GM23338 (cell line): Measurements from ENCODE around the gene NOTCH3. TPM values are rescaled to one million over a fixed set of nuclear protein-coding genes. Genes with fewer than 3 reads are reported as not detected.

Source experiments
- ATAC-seq: fragments of 200-7000 bp; cut with Tn5 transposase; 3 replicates; pipeline ENCODE4 v1.9.1; 2020
- DNase-seq: peaks from one replicate; pipeline ENCODE4 v3.0.0-alpha.2; 2015; ENCODE audit warnings: low spot score
- H2AFZ ChIP-seq: fragments of 200-600 bp; sonication (generic); 2 replicates; pipeline ENCODE4 v1.8.0; 2016; ENCODE audit warnings: antibody characterized with exemption, mild to moderate bottlenecking, moderate library complexity
- H3F3A ChIP-seq: fragments of 200-600 bp; sonication (generic); replicated peaks from 2 replicates; pipeline ENCODE4 v1.8.0; 2017; ENCODE audit warnings: antibody characterized with exemption, mixed run types, low read depth
- H3K27ac ChIP-seq: fragments of 200-600 bp; sonication (generic); 2 replicates; pipeline ENCODE4 v1.6.1; 2016; ENCODE audit warnings: low read depth
- H3K27me3 ChIP-seq: fragments of 200-600 bp; sonication (generic); 2 replicates; pipeline ENCODE4 v1.8.0; 2016; ENCODE audit warnings: mild to moderate bottlenecking, mixed run types, moderate library complexity; ENCODE audit not compliant: insufficient read depth
- H3K36me3 ChIP-seq: fragments of 200-600 bp; sonication (generic); 2 replicates; pipeline ENCODE4 v1.8.0; 2016; ENCODE audit warnings: mild to moderate bottlenecking; ENCODE audit not compliant: insufficient read depth
- H3K4me1 ChIP-seq: fragments of 200-600 bp; sonication (generic); 2 replicates; pipeline ENCODE4 v1.8.0; 2016; ENCODE audit warnings: mild to moderate bottlenecking, moderate library complexity; ENCODE audit not compliant: insufficient read depth
- H3K4me2 ChIP-seq: fragments of 200-600 bp; sonication (generic); 2 replicates; pipeline ENCODE4 v1.7.1; 2017; ENCODE audit warnings: mixed run types
- H3K4me3 ChIP-seq: fragments of 200-600 bp; sonication (generic); 2 replicates; pipeline ENCODE4 v1.6.1; 2016; ENCODE audit warnings: mixed run types
- H3K79me2 ChIP-seq: fragments of 200-600 bp; sonication (generic); replicated peaks from 2 replicates; pipeline ENCODE4 v1.8.0; 2017; ENCODE audit warnings: mild to moderate bottlenecking; ENCODE audit not compliant: insufficient read depth
- H3K9me2 ChIP-seq: fragments of 200-600 bp; sonication (generic); 2 replicates; pipeline ENCODE4 v1.8.0; 2017; ENCODE audit not compliant: insufficient read depth
- H4K20me1 ChIP-seq: fragments of 200-600 bp; sonication (generic); replicated peaks from 2 replicates; pipeline ENCODE4 v1.8.0; 2017; ENCODE audit warnings: mild to moderate bottlenecking; ENCODE audit not compliant: insufficient read depth
- H3K27ac Mint-ChIP-seq: 2 replicates; pipeline ENCODE4 v1.8.0; 2020; ENCODE audit warnings: inconsistent platforms, mild to moderate bottlenecking, moderate library complexity, mixed read lengths
- H3K27me3 Mint-ChIP-seq: 3 replicates; pipeline ENCODE4 v1.8.0; 2022; ENCODE audit warnings: low read depth, mild to moderate bottlenecking, moderate library complexity, mixed read lengths, inconsistent platforms; ENCODE audit not compliant: insufficient read depth, poor library complexity
- H3K36me3 Mint-ChIP-seq: 3 replicates; pipeline ENCODE4 v1.8.0; 2021; ENCODE audit warnings: low read depth, mild to moderate bottlenecking, inconsistent platforms, moderate library complexity, mixed read lengths
- H3K4me1 Mint-ChIP-seq: 3 replicates; pipeline ENCODE4 v1.8.0; 2020; ENCODE audit warnings: mild to moderate bottlenecking, inconsistent platforms, mixed read lengths
- H3K4me3 Mint-ChIP-seq: 3 replicates; pipeline ENCODE4 v1.8.0; 2021; ENCODE audit warnings: moderate library complexity, mild to moderate bottlenecking, inconsistent platforms, mixed read lengths
- H3K9me3 Mint-ChIP-seq: 3 replicates; pipeline ENCODE4 v1.8.0; 2020; ENCODE audit warnings: moderate library complexity, mild to moderate bottlenecking, inconsistent platforms, mixed read lengths
- CREB1 ChIP-seq: fragments of 250-450 bp; sonication (Bioruptor Pico); IDR thresholded peaks from 2 replicates; pipeline ENCODE4 v1.5.0; 2020; ENCODE audit warnings: low read depth, mild to moderate bottlenecking, moderate library complexity
- EZH2 ChIP-seq: fragments of 200-600 bp; sonication (generic); IDR thresholded peaks from one replicate; pipeline ENCODE4 v1.8.0; 2017; ENCODE audit warnings: antibody characterized with exemption, mild to moderate bottlenecking, low read depth; ENCODE audit not compliant: unreplicated experiment
- EZH2phosphoT487 ChIP-seq: fragments of 200-600 bp; sonication (generic); IDR thresholded peaks from one replicate; pipeline ENCODE4 v1.8.1; 2018; ENCODE audit warnings: antibody characterized with exemption; ENCODE audit not compliant: unreplicated experiment
- JUNB ChIP-seq: IDR thresholded peaks from one replicate; pipeline ENCODE4 v1.6.1; 2016; ENCODE audit warnings: antibody characterized with exemption; ENCODE audit not compliant: unreplicated experiment
- NANOG ChIP-seq: IDR thresholded peaks from 2 replicates; pipeline ENCODE4 v1.6.1; 2016; ENCODE audit warnings: antibody characterized with exemption, borderline replicate concordance
- POLR2AphosphoS5 ChIP-seq: IDR thresholded peaks from 2 replicates; pipeline ENCODE4 v1.6.1; 2016; ENCODE audit warnings: antibody characterized with exemption, low read depth
- STAT1 ChIP-seq: IDR thresholded peaks from one replicate; pipeline ENCODE4 v1.6.1; 2016; ENCODE audit warnings: antibody characterized with exemption; ENCODE audit not compliant: unreplicated experiment
- ZNF114 ChIP-seq: fragments of 250-450 bp; sonication (Bioruptor Pico); IDR thresholded peaks from 2 replicates; pipeline ENCODE4 v1.5.0; 2020; ENCODE audit warnings: mild to moderate bottlenecking, moderate library complexity
- ZNF331 ChIP-seq: fragments of 250-450 bp; sonication (Bioruptor Pico); IDR thresholded peaks from 2 replicates; pipeline ENCODE4 v1.5.0; 2020; ENCODE audit warnings: low read depth, mild to moderate bottlenecking, moderate library complexity
- polyA plus RNA-seq: library from polyadenylated mRNA; unstranded; fragments of >200 nt; fragmentation: Nextera tagmentation; extraction: Ambion mirVana; gene quantifications from 2 replicates; pipeline ENCODE4 v1.2.1, GENCODE V29; 2016
- total RNA-seq: library from RNA; depleted of rRNA; stranded (reverse); fragments of >200 nt; shearing (Covaris generic); gene quantifications from 2 replicates; pipeline ENCODE4 v1.2.3, GENCODE V29; 2014
- TF ChIP-seq, protein P1 (sequence below): fragments of 250-450 bp; sonication (Bioruptor Pico); IDR thresholded peaks from 2 replicates; pipeline ENCODE4 v1.5.0; 2020; ENCODE audit warnings: mild to moderate bottlenecking, moderate library complexity
- TF ChIP-seq, protein P2 (sequence below): IDR thresholded peaks from 2 replicates; pipeline ENCODE4 v1.6.1; 2016; ENCODE audit warnings: antibody characterized with exemption
- TF ChIP-seq, protein P3 (sequence below), 2 experiments: fragments of 200-600 bp in 1 of 2; sonication (generic) in 1 of 2; conservative IDR thresholded peaks; 2 replicates each; pipeline versions ENCODE4 v1.5.1 to v1.6.1; 2016 to 2017; ENCODE audit warnings: antibody characterized with exemption in 2 of 2, low read depth in 2 of 2, mild to moderate bottlenecking in 2 of 2, moderate library complexity in 1 of 2

Gene NOTCH3
- total and polyA plus RNA-seq, 2 experiments from 2014 or later: 24.3 to 172 TPM

DNA sequence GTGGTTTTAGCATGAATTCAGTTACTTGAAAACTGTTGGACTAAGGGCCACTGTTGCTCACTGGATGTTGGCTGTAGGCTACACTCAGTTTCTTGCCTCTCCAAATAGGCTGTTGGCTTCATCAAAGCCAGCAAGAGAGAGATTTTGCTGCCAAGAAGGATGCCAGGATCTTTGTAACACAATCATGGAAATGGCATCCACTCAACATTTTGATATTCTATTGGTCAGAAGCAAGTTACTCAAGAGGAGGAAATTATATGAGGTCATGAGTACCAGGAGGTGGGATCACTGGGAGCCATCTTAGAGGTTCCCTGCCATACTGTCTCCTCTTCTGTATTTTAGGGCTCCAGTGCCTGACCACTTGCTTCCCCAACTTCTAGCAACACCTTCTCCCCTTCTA, 63.0 kb downstream of the NOTCH3 start:
- Mint-ChIP-seq H3K27ac (no peak overlapping the region), H3K4me3 (no peak overlapping the region), H3K4me1 (no peaks in the 10 kb centered on the region), H3K36me3 (no peaks in the 10 kb centered on the region; the same call in 2 of the 3 replicates), H3K9me3 (peaks cover 29% of the 10 kb centered on the region), H3K27me3 (peaks cover 2% of the 10 kb centered on the region)
- H3K27me3 ChIP-seq: no peaks in the 10 kb centered on the region
- no peaks in the 10 kb centered on the region for H3F3A ChIP-seq
- no peaks in the 10 kb centered on the region for H3K79me2 ChIP-seq
- H3K9me2 ChIP-seq: no peaks in the 10 kb centered on the region
- H3K4me1 ChIP-seq: no peaks in the 10 kb centered on the region
- H3K36me3 ChIP-seq: no peaks in the 10 kb centered on the region
- no peak overlapping the region for H3K27ac ChIP-seq
- no peak overlapping the region for H3K4me3 ChIP-seq
- DNase-seq: no peak
- no peaks in the 10 kb centered on the region for H4K20me1 ChIP-seq
- no peak for TF ChIP-seq EZH2phosphoT487
- no peak for ATAC-seq
- H3K4me2 ChIP-seq: no peak overlapping the region
- no peak overlapping the region for H2AFZ ChIP-seq

DNA sequence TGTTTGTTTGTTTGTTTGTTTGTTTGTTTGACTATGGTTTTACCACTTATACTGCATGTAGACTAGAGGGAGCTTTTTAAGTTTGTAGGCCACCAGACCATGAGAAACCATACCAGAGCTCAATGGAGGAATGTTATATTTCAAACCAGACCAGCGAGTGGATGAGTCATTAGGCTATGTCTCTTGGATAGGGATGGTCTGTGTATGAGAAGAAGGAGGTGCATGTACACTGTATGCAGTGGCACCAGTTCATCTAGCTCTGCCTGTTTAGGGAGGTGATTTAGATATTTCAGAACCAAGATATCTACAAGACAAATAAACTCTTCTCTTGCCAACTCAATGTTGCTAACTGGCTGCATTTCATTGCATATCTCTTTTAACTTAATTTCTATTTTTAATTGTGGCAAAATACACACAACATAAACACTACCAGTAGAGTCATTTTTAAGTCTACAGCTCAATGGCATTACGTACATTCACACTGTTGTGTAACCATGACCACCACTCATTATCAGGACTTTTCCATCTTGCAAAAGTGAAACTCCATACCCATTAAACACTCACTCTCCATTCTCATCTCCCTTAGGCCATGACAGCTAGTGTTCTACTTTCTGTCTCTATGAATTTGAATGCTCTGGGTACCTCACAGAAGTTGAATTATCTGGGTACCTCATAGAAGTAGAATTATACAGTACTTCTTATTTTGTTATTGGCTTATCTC, 64.4 kb downstream of the NOTCH3 start:
- Histone ChIP-seq H3K79me2 (no peaks in the 10 kb centered on the region), H3K9me2 (no peaks in the 10 kb centered on the region), H3K4me3 (no peak overlapping the region), H3K27ac (no peak overlapping the region), H3F3A (no peaks in the 10 kb centered on the region), H3K4me2 (no peak overlapping the region), H2AFZ (no peak overlapping the region), H4K20me1 (no peaks in the 10 kb centered on the region), H3K27me3 (no peaks in the 10 kb centered on the region), H3K36me3 (no peaks in the 10 kb centered on the region), H3K4me1 (no peaks in the 10 kb centered on the region)
- no peaks in the 10 kb centered on the region for H3K4me1 Mint-ChIP-seq
- ATAC-seq (no peak), DNase-seq (no peak)
- H3K36me3 Mint-ChIP-seq: no peaks in the 10 kb centered on the region; the same call in 2 of the 3 replicates
- H3K4me3 Mint-ChIP-seq: no peak overlapping the region
- H3K9me3 Mint-ChIP-seq: peaks cover 26% of the 10 kb centered on the region
- H3K27ac Mint-ChIP-seq: no peak overlapping the region
- H3K27me3 Mint-ChIP-seq: peaks cover 2% of the 10 kb centered on the region
- TF ChIP-seq POLR2AphosphoS5 (no peak), CREB1 (CRISPR knock-in tag) (no peak), EZH2 (no peak), STAT1 (no peak), JUNB (no peak), NANOG (no peak), ZNF114 (CRISPR knock-in tag) (no peak), EZH2phosphoT487 (no peak), ZNF331 (CRISPR knock-in tag) (no peak)
- TF ChIP-seq, protein P1, sequence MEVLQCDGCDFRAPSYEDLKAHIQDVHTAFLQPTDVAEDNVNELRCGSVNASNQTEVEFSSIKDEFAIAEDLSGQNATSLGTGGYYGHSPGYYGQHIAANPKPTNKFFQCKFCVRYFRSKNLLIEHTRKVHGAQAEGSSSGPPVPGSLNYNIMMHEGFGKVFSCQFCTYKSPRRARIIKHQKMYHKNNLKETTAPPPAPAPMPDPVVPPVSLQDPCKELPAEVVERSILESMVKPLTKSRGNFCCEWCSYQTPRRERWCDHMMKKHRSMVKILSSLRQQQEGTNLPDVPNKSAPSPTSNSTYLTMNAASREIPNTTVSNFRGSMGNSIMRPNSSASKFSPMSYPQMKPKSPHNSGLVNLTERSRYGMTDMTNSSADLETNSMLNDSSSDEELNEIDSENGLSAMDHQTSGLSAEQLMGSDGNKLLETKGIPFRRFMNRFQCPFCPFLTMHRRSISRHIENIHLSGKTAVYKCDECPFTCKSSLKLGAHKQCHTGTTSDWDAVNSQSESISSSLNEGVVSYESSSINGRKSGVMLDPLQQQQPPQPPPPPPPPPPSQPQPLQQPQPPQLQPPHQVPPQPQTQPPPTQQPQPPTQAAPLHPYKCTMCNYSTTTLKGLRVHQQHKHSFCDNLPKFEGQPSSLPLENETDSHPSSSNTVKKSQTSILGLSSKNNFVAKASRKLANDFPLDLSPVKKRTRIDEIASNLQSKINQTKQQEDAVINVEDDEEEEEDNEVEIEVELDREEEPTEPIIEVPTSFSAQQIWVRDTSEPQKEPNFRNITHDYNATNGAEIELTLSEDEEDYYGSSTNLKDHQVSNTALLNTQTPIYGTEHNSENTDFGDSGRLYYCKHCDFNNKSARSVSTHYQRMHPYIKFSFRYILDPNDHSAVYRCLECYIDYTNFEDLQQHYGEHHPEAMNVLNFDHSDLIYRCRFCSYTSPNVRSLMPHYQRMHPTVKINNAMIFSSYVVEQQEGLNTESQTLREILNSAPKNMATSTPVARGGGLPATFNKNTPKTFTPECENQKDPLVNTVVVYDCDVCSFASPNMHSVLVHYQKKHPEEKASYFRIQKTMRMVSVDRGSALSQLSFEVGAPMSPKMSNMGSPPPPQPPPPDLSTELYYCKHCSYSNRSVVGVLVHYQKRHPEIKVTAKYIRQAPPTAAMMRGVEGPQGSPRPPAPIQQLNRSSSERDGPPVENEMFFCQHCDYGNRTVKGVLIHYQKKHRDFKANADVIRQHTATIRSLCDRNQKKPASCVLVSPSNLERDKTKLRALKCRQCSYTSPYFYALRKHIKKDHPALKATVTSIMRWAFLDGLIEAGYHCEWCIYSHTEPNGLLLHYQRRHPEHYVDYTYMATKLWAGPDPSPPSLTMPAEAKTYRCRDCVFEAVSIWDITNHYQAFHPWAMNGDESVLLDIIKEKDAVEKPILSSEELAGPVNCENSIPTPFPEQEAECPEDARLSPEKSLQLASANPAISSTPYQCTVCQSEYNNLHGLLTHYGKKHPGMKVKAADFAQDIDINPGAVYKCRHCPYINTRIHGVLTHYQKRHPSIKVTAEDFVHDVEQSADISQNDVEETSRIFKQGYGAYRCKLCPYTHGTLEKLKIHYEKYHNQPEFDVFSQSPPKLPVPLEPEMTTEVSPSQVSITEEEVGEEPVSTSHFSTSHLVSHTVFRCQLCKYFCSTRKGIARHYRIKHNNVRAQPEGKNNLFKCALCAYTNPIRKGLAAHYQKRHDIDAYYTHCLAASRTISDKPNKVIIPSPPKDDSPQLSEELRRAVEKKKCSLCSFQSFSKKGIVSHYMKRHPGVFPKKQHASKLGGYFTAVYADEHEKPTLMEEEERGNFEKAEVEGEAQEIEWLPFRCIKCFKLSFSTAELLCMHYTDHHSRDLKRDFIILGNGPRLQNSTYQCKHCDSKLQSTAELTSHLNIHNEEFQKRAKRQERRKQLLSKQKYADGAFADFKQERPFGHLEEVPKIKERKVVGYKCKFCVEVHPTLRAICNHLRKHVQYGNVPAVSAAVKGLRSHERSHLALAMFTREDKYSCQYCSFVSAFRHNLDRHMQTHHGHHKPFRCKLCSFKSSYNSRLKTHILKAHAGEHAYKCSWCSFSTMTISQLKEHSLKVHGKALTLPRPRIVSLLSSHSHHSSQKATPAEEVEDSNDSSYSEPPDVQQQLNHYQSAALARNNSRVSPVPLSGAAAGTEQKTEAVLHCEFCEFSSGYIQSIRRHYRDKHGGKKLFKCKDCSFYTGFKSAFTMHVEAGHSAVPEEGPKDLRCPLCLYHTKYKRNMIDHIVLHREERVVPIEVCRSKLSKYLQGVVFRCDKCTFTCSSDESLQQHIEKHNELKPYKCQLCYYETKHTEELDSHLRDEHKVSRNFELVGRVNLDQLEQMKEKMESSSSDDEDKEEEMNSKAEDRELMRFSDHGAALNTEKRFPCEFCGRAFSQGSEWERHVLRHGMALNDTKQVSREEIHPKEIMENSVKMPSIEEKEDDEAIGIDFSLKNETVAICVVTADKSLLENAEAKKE (CRISPR knock-in tag): no peak
- TF ChIP-seq, protein P2, sequence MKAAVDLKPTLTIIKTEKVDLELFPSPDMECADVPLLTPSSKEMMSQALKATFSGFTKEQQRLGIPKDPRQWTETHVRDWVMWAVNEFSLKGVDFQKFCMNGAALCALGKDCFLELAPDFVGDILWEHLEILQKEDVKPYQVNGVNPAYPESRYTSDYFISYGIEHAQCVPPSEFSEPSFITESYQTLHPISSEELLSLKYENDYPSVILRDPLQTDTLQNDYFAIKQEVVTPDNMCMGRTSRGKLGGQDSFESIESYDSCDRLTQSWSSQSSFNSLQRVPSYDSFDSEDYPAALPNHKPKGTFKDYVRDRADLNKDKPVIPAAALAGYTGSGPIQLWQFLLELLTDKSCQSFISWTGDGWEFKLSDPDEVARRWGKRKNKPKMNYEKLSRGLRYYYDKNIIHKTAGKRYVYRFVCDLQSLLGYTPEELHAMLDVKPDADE: no peak
- TF ChIP-seq, protein P3, sequence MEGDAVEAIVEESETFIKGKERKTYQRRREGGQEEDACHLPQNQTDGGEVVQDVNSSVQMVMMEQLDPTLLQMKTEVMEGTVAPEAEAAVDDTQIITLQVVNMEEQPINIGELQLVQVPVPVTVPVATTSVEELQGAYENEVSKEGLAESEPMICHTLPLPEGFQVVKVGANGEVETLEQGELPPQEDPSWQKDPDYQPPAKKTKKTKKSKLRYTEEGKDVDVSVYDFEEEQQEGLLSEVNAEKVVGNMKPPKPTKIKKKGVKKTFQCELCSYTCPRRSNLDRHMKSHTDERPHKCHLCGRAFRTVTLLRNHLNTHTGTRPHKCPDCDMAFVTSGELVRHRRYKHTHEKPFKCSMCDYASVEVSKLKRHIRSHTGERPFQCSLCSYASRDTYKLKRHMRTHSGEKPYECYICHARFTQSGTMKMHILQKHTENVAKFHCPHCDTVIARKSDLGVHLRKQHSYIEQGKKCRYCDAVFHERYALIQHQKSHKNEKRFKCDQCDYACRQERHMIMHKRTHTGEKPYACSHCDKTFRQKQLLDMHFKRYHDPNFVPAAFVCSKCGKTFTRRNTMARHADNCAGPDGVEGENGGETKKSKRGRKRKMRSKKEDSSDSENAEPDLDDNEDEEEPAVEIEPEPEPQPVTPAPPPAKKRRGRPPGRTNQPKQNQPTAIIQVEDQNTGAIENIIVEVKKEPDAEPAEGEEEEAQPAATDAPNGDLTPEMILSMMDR (conservative IDR thresholded peaks at IDR 0.05; ENCODE audit: low read depth in 2 of 2): no peak
